GM21786 (cell line): Measurements from ENCODE around the gene ZNF791.
"Not testable (repeated sequence)": the region's sequence is repeated elsewhere in the genome, so short reads cannot be mapped to it uniquely, and the experiment has no call there.

Experiments
- ATAC-seq: cut with Tn5 transposase; IDR thresholded peaks from one replicate; pipeline ENCODE4 v1.9.1; 2021; ENCODE audit not compliant: unreplicated experiment

The ZNF791 gene

DNA sequence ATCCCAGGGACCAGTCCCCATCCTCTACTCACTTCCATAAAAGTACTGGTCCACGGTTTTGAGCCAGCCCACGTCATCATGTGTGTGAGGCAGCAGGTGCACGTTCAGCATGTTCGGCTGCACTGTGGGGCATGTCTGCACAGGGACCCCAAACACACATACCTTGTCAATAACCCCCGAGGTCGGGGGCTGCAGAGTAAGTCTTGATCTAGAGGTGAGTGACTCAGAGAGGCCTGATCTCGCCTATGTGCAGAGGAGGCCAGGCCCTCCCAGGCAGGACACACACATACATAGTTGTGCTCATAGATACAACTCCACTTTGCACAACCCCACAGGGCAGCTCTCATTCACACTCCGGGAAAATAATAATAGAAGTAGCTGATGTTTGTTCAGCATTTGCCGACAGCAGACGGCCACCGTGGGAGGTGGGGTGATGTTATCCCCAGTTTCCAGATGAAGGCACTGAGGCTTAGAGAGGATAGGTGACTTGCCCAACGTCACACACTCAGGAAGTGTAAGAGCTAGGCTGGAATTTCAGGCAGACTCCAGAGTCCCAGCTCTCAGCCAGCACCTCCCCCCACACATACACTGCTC is 55.0 kb downstream of the ZNF791 start:
- ATAC-seq, result no peak

DNA sequence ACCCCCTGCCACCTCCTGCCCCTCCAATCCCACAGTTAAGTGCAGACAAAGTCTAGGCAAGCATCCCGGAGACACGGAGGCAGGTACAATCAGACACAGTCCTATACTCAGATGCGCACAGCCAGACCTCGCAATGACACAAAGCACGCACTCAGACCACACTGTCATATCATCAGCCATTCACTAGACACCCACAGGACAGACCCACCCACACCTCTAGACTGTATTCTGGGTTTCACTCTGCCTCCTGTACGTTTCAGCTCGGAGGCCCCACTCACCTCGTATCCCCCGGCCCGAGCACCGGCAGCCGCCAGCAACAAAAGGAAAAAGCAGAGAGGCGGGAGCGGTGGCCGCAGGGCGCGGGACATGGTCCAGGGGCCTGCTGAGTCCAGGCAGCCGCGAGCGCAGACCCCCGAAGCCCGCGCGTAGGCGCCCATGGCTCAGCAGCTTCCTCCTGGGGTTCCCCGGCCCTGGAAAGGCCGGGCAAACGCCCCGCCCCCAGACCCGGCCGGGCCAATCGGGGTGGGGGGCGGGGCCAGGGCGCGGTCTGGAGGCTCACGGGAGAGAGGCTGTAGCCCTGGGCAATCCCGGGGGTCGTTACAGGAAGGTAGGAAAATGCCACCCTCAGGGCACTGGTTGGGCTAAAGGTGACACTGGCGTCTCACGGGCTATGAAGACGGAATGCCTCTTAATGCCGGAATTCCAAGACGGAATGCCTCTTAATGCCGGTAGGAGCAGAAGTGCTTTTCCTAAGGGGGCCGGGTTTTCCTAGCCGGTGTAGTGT is 55.7 kb downstream of the ZNF791 start, which contains the start of the genes MAN2B1 and WDR83:
TSS of gene MAN2B1 (minus strand) at position 478 of the 784 bp plus-strand sequence. CDS start at position 437, 41 bp downstream.
TSS of gene WDR83 (plus strand) at position 543 of the 784 bp plus-strand sequence. CDS start 2,984 bp downstream, outside the sequence.
- peak; percentile 63 for ATAC-seq

DNA sequence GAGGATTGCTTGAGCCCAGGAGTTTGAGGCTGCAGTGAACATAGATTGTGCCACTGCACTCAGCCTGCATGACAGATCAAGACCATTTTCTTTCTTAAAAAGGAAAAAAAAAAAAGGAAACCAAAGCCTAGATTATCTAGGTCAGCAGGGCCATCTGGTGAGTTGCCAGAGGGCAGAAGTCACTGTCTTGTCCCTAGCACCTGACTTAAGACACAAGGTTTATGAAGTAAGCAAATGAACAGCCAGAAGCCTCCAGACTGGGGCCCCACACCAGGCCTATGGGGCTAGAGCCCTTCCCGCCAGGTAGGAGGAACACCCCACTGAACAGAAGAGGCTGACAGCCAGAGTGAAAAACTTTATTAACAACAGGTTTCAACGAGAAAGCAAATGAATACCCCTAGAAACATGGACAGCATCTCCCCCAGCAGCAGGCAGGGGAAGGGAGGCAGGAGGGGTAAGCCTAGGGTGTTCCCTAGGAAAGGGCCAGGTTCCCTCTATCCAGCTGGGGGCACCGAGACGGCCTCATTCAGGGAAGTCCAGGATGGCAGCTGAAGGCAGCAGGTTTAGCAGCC is 57.1 kb downstream of the ZNF791 start:
- ATAC-seq, result no peak

DNA sequence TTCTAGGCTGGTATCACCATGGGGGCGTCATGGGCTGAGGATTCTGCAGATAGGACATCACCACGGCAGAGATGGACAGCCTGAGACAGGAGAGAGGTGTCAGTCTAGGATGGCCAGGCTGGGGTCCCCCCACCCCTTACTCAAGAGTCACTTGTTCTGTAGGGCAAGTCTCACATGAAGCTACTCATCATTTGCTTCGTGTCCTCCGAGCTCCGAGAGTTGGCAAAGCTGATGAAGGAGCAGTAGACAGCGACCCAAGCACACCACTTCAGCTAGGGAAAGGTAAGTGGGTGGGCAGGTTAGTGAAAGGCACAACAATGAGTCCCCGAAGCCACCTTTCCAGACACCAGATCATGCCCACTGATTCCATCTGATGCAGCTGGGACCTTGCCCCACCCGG is 57.6 kb downstream of the ZNF791 start:
- no peak for ATAC-seq

DNA sequence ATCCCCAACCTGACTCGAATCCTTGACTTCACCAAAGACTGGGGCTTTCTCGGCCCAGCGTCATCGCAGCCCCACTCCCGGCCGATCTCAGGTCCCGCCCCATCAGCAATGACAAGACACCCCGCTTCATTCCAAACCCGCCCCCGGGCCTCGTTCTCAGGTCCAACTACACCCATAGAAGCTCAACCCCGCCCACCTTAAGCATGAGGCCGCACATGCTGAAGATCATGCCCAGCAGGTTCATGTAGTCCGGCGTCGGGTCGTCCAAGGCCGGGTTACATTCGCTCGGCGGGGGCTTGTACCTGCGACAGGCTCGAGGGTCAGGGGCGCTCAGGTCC is 58.2 kb downstream of the ZNF791 start:
- ATAC-seq, result no peak

DNA sequence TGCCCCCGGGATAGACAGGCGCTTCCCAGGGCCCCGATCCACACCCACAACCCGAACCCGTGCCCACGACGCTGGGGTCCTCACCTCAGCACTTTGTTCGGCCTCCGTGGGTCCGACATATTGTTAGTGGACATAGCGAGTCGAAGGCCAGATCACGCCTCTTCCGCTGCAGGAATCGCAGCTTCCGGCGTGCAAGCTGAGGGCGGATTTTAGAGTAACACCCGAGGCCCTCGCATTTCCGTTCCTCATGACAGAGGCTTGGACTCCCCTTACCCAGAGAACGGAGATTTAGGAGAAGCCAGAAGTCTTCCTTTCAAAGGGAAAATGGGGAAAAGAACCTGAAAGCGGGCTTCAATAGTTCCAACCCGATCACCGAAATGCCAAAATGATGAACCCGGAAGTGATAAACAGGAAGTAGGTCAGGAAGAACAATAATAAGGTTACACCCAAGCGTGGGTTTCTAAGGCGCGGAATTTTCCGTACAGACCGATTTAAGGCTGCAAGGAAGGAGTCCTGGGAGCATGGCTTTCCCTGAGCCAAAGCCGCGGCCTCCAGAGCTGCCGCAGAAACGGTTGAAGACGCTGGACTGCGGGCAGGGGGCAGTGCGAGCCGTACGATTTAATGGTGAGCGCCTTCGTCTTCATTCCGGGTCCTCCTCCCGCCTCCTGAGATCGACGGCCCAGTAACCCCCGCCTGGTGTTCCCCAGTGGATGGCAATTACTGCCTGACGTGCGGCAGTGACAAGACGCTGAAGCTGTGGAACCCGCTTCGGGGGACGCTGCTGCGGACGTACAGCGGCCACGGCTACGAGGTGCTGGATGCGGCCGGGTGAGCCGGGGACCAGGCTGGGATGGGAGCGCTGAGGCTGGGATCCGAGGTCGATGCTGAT is 58.8 kb downstream of the ZNF791 start:
- no peak for ATAC-seq

DNA sequence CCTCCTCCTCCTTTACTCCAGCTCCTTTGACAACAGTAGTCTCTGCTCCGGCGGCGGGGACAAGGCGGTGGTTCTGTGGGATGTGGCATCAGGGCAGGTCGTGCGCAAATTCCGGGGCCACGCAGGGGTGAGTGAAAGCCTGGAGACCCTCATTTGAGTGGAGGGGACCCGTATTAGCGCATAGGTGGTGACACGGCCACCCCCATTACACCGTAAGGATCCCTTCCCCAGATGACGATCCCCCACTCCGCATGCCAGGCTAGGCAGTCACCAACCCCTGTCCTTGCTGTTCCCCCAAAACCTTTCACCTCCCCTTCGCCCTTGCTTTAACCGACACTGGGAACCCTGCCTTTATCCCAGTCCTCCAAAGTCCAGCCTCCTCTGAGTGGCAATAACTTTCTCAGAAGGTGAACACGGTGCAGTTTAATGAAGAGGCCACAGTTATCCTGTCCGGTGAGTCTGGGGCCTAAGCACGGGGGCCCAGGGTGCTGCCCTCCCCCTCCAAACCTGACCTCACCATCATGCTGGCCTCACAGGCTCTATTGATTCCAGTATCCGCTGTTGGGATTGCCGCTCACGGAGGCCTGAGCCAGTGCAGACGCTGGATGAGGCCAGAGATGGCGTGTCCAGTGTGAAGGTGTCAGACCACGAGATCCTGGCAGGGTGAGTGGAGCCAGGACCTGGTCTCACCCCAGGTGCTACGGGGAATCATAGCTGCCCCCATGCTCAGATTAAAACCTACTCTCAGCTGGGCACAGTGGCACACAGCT is 59.6 kb downstream of the ZNF791 start:
- ATAC-seq, result no peak

DNA sequence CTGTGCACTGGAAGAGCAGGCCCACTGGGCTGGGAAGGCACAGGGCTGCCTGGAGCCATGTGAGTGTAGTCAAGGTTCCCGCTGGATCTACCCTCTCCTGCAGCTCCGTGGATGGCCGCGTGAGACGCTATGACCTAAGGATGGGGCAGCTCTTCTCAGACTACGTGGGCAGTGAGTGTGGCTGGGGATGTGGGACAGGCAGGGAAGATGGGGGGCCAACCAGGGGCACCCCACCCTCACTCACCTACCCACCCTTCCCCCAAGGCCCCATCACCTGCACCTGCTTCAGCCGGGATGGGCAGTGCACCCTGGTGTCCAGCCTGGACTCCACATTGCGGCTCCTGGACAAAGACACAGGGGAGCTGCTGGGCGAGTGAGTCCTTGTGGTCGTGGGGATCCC is 62.0 kb downstream of the ZNF791 start:
- ATAC-seq, result no peak

DNA sequence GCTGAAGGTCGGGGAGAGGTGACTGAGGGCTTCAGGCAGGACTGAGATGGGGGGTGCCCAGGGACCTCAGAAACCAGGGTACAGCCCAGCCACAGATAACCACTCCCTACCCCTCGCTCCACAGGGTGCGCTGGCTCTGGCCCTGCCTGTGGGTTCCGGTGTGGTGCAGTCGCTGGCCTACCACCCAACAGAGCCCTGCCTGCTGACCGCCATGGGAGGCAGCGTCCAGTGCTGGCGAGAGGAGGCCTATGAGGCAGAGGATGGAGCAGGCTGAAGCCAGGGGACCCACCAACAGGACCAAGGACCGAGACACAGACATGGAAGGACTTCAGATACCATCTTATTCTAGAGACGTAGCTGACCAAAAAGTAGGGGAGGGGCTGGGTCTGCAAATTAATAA is 64.7 kb downstream of the ZNF791 start:
- no peak for ATAC-seq

DNA sequence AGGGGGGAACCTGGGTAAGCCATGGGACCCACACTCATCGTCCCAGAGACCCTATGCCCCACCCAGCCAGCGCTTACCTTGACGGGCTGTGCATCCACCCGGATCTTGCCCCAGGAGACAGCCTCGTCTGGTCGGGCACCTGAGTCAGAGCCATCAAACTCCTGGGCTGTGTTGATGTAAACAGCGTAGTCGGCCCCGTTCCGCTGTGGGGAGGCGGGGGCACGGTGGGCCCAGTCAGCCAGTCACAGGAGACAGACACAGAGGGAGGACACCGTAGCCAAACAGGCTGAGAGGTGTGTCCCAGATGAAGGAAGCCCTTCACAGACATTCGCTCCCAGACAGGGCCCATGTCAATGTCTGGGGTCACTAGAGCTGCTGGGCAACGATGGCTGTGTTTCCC is 65.2 kb downstream of the ZNF791 start:
- no peak for ATAC-seq

DNA sequence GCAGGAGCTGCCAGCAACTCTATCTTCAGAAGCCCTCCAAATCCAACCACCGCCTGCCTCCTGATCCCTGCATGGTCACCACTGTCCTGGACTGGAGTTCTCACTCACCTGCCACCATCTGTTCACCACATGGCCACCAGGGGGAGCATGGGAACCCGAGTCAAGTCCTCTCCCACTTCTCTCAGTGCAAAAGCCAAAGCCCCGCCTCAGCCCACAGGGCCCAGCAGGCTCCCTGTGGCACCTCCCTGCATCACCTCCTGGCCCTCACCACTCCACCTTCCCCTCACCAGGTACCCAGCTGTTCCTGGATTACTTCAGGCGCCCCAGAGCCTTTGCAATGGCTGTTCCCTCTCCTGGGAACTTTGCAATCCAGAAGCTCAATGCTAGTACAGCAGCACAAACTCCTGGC is 65.7 kb downstream of the ZNF791 start:
- ATAC-seq, result no peak

DNA sequence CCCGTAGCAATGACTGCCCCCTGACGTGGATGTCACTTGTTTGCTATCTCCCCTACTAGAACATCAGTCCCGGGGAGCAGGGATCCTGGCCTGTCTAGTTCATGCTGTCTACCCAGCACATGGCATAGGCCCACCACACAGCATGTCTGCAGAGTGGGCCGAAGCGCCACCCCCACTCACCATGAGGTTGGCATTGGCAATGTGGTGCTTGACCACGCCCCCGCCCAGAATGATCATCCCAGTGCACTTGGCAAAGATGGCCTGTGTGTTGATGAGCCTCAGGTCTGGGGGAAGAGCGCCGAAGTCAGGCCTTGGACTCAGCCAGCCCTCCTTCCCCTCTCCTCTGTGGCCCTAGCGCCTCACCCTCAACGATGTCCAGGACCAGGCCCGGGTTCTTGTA is 66.2 kb downstream of the ZNF791 start:
- no peak for ATAC-seq

DNA sequence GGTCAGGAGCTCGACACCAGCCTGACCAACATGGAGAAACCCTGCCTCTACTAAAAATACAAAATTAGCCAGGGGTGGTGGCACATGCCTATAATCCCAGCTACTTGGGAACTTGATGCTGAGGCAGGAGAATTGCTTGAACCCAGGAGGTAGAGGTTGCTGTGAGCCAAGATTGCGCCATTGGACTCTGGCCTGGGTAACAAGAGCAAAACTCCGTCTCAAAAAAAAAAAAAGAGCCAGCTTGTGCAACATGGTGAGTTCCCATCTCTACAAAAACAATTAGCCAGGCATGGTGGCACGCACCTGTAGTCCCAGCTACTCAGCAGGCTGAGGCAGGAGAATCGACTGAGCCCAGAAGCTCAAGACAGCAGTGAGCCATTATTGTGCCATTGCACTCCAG is 67.3 kb downstream of the ZNF791 start:
- ATAC-seq, result not testable (repeated sequence)

DNA sequence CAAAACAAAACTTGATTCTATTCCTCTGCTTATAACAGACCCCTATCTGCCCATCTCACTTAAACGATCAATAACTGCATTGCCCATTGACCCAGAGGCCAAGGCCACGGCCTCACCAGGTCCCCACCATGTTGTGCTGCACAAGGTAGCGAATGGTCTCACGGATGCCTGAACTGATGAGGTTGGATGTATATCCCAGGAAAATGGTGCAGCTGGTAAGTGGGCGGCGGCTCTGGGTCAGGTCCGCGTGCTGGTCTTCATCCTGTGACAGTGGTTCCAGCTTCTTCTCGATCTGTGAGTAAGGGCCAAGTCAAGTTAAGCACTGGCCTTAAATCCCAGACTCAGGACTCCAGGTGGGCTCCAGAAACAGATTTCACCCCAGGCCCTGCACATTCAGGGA is 69.3 kb downstream of the ZNF791 start:
- ATAC-seq, result no peak

DNA sequence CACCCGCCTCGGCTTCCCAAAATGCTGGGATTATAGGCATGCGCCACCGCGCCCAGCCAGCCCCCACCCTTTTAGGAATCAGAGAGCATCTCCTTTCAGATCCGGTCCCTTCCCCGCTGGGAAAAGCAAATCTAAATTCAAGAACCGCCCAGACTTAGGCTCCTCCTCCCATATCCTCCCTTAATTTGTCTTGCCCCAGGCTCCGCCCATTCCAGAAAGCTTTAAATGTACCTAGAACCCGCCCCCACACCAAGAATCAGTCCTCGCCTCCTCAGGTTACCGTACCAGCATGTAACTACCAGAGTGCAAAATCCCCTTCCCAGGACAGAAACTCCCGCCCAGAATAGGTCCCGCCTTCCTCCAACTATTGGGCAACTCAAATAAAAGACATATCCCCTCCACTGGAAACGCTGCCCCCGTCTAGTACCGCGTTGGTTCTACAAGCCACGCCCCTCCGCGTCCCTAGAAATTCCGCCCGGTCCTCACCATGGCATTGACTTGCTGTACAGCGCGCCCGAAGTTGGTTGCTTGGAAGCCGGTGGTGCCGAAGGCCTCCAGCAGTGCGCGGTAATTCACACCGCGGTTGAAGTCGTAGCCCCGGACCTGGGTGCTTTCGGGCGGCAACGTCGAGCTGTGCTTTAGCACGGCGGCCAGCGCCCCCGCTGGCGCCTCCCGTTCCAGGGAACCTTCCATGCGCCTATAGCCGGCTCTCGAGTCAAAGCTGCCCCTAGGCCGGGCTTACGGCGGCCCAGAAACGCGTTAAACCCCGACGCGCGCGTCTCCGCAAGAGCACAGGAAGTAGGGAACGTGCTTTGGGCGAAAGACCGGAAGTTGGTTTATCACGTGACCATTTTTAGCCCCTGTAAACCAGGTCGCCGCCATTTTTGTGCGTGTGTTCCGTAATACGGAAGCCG is 70.6 kb downstream of the ZNF791 start, which contains the start of gene DHPS:
TSS of gene DHPS (minus strand) at position 807 of the 914 bp plus-strand sequence. CDS start at position 693, 114 bp downstream.
- peak; percentile 69 for ATAC-seq
